HG02759 (cell line): ENCODE data around the gene RFC1.
"Not testable (repeated sequence)": the region's sequence is repeated elsewhere in the genome, so short reads cannot be mapped to it uniquely, and the experiment has no call there.

Experiments used
- ATAC-seq: cut with Tn5 transposase; IDR thresholded peaks from one replicate; pipeline ENCODE4 v1.9.1; 2021; ENCODE audit warnings: mild to moderate bottlenecking, moderate library complexity; ENCODE audit not compliant: unreplicated experiment

RFC1 gene

DNA sequence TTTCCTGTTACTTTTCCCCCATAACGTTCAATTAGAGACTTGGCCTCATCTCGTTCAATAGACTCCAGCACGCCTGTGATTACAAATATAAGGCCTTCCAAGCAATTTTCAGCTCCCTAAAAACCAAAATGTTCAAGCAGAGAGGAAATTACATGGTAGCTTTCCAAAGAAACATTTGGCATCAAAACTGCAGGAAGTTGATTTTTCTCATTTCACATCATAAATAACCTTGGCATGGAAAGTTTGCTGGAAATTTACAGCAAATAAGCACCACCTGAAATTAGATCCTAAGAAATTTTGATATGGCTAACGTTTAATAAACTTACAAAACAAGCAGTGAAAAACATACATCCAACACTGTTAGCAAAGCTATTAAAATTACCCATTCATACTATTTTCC lies 53.3 kb downstream of the RFC1 start:
- no peak for ATAC-seq

- ATAC-seq: no peak
Observed at GRCh38 chr4:39308611-39309010, 57.6 kb downstream of the RFC1 start.

DNA sequence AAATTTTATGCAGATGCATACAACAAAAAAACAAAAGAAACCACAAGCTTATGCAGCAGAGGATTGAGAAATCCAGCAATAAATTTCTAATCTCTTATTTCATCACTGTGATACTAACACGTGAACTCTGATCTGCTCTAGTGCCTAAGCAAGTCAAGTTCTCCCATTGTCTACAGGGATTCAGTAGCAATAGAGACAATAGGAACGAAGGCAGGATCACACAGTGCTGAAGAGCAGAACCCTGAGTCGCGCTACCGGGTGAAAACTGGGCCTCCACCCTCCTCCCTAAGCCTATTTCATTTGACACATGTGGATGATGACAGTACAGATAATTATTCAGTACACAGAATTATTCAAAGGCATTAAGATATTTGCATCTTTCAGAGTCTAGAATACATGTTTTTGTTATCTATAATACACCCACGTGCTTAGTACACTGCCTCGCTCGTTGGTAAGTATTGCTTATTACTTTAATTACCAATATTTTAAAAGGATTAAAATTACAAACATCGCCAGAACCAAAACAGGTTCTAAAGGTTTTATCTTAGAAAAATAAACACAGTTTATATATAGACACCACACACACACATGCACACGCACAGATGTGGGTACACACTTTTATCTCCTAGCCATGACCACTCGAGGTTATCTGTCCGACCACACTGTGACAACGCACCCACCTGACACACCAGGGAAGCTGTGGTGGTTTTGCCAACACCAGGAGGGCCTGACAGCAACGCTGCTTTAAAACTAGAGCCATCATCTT lies 60.1 kb downstream of the RFC1 start:
- ATAC-seq: no peak

DNA sequence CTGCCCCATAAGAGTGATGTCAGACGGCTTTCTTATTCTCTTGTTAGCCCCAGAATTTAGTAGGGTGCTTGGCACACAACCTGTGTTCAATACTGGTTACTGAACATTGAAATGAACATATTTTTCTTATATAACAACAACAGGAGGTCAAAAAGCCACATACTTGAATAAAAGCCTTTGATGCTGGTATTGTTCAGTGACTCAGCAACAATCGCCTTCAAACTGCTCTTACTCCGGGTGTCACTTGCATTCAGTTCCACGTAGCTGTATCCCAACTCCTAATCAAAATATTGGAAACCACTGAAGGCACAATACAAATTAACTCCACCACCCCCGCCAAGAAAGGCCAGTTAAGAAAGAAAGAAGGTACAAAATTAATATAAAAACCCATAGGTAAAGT lies 61.5 kb downstream of the RFC1 start:
- no peak for ATAC-seq

DNA sequence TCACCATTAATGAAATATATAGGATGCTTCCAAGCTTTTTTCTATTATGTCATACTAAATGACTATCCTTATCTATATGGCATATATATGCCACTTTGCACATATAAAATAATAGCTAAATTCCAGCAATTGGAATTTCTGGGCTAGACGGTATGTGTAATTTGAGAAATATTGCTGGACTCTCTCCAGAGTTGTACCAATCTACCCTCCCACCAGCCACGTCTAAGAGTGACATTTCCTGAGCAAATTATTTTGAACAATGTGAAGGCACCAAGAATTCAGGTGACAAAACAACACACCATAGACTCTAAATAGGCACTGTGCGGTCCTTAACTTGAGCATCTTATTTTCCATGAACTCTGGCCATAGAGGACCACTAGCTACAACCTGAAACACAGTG lies 62.3 kb downstream of the RFC1 start:
- ATAC-seq: no peak

- no peak for ATAC-seq
Observed at GRCh38 chr4:39302901-39303300, 63.3 kb downstream of the RFC1 start.

DNA sequence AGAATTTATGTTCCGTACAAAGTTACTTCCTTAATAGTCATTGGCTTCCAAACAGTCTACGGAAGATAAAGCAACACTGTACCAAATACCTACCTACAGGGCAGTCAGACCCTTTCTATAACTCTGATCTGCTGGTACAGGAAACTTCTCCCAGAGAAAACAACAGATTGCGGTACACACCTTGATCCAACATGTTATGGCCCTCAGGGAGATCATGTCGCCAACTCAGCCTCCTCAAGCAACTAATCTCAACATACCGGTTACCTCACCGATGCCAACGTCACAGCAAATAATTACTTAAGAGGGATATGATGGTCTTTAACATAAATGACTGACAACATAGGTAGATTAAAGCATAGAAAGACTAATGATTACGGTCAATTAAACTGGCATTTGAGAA lies 70.4 kb downstream of the RFC1 start:
- ATAC-seq: no peak

DNA sequence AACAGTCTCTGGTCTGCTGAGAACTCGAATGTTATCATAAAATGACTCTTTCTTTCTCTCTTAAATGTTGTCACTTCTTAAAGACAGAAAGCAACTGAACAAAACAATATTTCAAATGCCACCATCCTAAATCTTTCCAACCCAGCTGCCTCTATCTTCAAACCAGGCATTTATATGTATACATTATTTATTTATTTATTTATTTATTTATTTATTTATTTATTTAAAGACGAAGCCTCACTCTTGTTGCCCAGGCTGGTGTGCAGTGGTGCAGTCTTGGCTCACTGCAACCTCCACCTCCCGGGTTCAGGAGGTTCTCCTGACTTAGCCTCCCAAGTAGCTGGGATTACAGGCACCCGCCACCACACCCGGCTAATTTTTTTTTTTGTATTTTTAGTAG lies 73.7 kb downstream of the RFC1 start:
- not testable (repeated sequence) for ATAC-seq

- ATAC-seq: no peak
Observed at GRCh38 chr4:39291686-39292085, 74.5 kb downstream of the RFC1 start.

DNA sequence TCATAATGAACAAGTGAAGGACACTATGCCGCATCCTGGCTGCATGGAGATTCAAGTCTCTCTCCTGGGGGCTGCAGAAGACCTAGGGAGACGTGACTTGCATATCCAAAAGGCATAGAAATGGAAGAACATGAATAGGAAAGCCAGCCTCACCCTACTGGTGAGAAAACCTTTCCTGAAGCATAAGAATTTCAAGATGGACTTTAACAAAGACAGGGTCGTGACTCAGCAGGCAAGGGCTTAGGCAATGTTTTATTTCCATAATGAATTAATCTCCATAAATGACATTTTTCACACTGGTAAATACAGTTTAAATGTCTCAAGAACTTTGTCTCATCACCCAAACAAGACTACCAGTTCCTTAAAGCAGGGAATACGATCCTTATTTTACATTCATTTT lies 78.9 kb downstream of the RFC1 start:
- ATAC-seq: no peak

DNA sequence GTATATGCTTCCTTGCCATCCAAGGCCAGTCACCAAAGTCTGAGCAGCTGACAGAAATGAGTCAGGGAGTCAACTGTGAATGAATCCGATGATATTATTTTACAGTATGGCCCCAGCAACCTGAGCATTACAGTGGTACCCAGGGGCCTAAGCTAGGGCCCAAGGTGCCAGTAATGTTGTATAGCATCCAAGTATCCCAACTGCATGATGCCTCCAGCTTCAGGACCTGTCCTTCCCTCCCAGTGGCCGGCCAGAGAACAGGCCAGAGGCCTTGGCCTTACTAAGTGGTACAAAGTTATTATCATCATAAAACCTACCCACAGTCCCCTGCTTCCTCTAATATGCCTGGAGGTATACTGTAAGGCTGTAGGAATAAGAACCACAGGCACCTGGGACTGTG lies 79.9 kb downstream of the RFC1 start:
- no peak for ATAC-seq

- no peak for ATAC-seq
Observed at GRCh38 chr4:39285853-39286252, 80.3 kb downstream of the RFC1 start.

- no peak for ATAC-seq
Observed at GRCh38 chr4:39285111-39285795, 80.9 kb downstream of the RFC1 start.

DNA sequence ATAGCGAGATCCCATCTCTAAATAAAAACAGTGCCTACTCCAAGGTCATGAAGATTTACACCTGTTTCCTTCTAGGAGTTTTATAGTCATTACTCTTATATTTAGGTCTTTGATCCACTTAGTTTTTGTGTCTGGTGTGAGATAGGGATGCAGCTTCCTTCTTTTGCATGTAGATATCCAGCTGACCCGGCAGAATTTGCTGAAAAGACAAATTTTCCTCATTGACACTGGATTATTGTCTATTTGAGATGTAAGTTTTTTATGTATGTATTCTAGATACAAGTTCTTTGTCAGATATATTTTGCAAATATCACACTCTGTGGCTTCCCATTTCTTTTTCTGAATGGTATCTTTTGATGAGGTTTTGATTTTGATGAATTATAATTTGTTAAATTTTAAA lies 85.4 kb downstream of the RFC1 start:
- no peak for ATAC-seq

- ATAC-seq: no peak
Observed at GRCh38 chr4:39279416-39279815, 86.7 kb downstream of the RFC1 start.

GRCh38 chr4:39278476-39278875 lies 87.7 kb downstream of the RFC1 start:
- ATAC-seq: no peak

DNA sequence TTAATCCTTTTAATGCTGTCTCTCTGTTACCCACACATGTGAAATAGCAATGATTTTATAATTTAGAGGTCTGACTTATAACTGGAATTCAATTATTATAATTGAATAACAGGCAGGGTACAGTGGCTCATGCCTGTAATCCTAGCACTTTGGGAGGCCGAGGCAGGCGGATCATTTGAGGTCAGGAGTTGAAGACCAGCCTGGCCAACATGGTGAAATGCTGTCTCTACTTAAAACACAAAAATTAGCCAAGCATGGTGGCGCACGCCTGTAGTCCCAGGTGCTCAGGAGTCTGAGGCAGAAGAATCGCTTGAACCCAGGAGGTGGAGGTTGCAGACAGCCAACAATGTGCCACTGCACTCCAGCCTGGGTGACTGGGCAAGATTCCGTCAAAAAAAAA lies 88.5 kb downstream of the RFC1 start:
- not testable (repeated sequence) for ATAC-seq

DNA sequence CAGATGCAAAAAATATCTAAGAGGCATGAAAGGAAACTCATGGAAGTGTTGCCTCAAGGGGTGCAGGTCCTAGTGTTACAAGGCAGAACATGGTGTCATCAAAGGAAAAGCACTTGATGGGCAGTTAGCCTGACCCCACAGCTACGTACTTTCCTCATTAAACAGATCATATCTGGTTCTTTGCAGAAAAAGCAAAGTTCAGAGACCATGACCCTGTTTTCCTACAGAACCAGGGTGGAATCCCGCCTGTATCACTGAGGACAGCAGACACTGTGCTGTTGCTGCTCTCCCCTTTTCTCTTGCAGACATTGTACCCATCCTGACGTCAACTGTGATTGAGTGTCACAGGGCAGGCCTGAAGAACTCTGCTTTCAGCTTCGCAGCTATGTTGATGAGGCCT lies 91.7 kb downstream of the RFC1 start:
- no peak for ATAC-seq

DNA sequence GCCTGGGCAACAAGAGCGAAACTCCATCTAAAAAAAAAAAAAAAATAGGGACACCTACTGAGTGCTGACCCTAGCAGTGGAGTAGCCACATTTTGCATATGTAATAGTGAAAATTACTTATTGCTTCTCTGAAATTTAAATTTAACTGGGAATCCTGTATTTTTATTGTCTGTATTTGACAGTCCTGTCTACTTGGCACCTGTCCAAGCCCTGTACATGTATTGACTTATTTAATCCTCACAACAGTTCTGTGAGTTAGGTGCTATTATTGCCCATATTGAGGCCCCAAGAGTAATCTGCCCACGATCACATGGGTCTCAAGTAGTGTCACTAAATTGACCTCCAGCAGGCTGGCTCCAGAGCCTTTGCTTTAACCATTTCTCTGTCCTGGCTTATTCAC lies 102.3 kb downstream of the RFC1 start:
- ATAC-seq: no peak

- ATAC-seq: no peak
Observed at GRCh38 chr4:39259571-39260330, 106.4 kb downstream of the RFC1 start.

GRCh38 chr4:39256436-39256835 lies 109.7 kb downstream of the RFC1 start:
- ATAC-seq: no peak

DNA sequence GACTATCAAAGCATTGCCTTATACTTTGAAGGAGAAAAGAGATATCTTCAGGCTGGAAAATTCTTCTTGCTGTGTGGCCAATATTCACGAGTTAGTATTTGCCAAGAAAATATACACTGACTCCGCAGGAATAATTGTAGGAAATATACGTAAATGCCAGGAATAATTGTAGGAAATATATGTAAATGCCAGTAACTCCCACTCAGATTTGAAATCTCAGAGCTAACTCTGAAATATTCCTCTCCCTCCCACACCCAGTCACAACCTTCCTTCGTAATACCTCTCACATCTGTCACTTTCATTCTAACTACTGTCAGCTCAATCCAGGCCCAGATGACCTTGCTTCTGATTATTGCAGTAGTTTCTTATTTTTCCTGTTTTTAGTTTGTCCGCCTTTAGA lies 110.3 kb downstream of the RFC1 start:
- ATAC-seq: no peak
